Ovary (tissue), 3 donors: ENCODE data around the gene SPATA13.

Experiments used
- EP300 ChIP-seq: sonication (generic); formaldehyde crosslinking; IDR thresholded peaks from one replicate; pipeline ENCODE4 v1.6.1; 2017; ENCODE audit warnings: antibody characterized with exemption
- TF ChIP-seq, protein P1 (sequence below), 3 donors: fragments of 450-650 bp in 2 of 3; fragments of 200-600 bp in 1 of 3; IDR thresholded peaks; one replicate each; pipeline versions ENCODE4 v1.5.1 to v1.8.0; 2016 to 2022; ENCODE audit warnings: antibody characterized with exemption in 3 of 3, mild to moderate bottlenecking in 1 of 3
- donor health status: DM: no; HTN: no; CAD: no.

DNA sequence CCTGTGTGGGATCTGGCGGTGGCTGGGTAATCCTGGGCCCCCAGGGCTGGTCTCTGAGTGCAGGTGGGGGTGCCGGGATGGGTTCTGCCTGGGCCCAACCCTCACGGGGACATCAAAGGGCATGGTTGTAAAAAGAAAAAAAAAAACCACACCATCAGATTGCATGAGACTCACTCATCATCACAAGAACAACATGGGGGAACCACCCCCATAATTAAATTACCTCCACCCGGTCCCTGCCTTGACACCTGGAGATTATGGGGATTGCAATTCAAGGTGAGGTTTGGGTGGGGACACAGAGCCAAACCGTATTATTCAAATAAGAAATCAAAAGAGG lies 163.2 kb downstream of the SPATA13 start:
- TF ChIP-seq EP300 = no peak
- TF ChIP-seq, protein P1, sequence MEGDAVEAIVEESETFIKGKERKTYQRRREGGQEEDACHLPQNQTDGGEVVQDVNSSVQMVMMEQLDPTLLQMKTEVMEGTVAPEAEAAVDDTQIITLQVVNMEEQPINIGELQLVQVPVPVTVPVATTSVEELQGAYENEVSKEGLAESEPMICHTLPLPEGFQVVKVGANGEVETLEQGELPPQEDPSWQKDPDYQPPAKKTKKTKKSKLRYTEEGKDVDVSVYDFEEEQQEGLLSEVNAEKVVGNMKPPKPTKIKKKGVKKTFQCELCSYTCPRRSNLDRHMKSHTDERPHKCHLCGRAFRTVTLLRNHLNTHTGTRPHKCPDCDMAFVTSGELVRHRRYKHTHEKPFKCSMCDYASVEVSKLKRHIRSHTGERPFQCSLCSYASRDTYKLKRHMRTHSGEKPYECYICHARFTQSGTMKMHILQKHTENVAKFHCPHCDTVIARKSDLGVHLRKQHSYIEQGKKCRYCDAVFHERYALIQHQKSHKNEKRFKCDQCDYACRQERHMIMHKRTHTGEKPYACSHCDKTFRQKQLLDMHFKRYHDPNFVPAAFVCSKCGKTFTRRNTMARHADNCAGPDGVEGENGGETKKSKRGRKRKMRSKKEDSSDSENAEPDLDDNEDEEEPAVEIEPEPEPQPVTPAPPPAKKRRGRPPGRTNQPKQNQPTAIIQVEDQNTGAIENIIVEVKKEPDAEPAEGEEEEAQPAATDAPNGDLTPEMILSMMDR (IDR thresholded peaks at IDR 0.05) = no peak
